PC-3 (cell line): ENCODE results near the gene CRY1. TPM values are rescaled to one million over a fixed set of nuclear protein-coding genes. Genes with fewer than 3 reads are reported as not detected.
"Not testable (repeated sequence)": the region's sequence is repeated elsewhere in the genome, so short reads cannot be mapped to it uniquely, and the experiment has no call there.

ENCODE experiments used
- ATAC-seq: fragments of 200-7000 bp; cut with Tn5 transposase; 2 replicates; pipeline ENCODE4 v1.9.1; 2020; ENCODE audit warnings: mild to moderate bottlenecking, moderate library complexity
- BruUV-seq: library from RNA; stranded (reverse); fragments of 400-500 nt; replicated peaks from 2 replicates; lab custom pipeline; 2021; lab: Mats Ljungman, UMichigan
- CTCF ChIA-PET: fragments of 300-600 bp; sonication (Branson Sonifier 250); formaldehyde crosslinking; loops from one replicate; lab custom pipeline; 2022; ENCODE audit warnings: antibody characterized with exemption; lab: Charles Lee
- POLR2A ChIA-PET: fragments of 300-600 bp; sonication (Branson Sonifier 250); formaldehyde crosslinking; loops from one replicate; lab custom pipeline; 2022; ENCODE audit warnings: antibody characterized with exemption; ENCODE audit not compliant: unreplicated experiment; lab: Charles Lee
- DNase-seq: peaks from one replicate; pipeline ENCODE4 v3.0.0-alpha.2; 2015
- H2AFZ ChIP-seq: fragments of 300-600 bp; sonication (generic); 2 replicates; pipeline ENCODE4 v1.6.0; 2016; ENCODE audit warnings: antibody characterized with exemption, low read length
- H3F3A ChIP-seq: fragments of 300-600 bp; sonication (generic); one replicate; pipeline ENCODE4 v1.6.0; 2017; ENCODE audit warnings: antibody characterized with exemption, low read length, control low read depth, mild to moderate bottlenecking; ENCODE audit not compliant: unreplicated experiment
- H3K27ac ChIP-seq: fragments of 300-600 bp; sonication (generic); 2 replicates; pipeline ENCODE4 v1.5.1; 2016; ENCODE audit warnings: mild to moderate bottlenecking, low read length
- H3K27me3 ChIP-seq: fragments of 300-600 bp; sonication (generic); 2 replicates; pipeline ENCODE4 v1.6.1; 2016; ENCODE audit warnings: low read length, mixed read lengths
- H3K36me3 ChIP-seq: fragments of 300-600 bp; sonication (generic); 2 replicates; pipeline ENCODE4 v1.6.1; 2016; ENCODE audit warnings: low read depth, mixed run types, low read length, mixed read lengths
- H3K4me1 ChIP-seq: fragments of 300-600 bp; sonication (generic); 2 replicates; pipeline ENCODE4 v1.5.1; 2016; ENCODE audit warnings: low read length; ENCODE audit not compliant: insufficient read depth
- H3K4me2 ChIP-seq: fragments of 300-600 bp; sonication (generic); 2 replicates; pipeline ENCODE4 v1.6.0; 2016; ENCODE audit warnings: low read length
- H3K4me3 ChIP-seq: fragments of 300-600 bp; sonication (generic); 2 replicates; pipeline ENCODE4 v1.5.1; 2016; ENCODE audit warnings: mild to moderate bottlenecking, low read length, mixed read lengths
- H3K79me2 ChIP-seq: fragments of 300-600 bp; sonication (generic); 2 replicates; pipeline ENCODE4 v1.6.1; 2017; ENCODE audit warnings: low read length, mixed read lengths
- H3K9ac ChIP-seq: fragments of 300-600 bp; sonication (generic); 2 replicates; pipeline ENCODE4 v1.6.0; 2016; ENCODE audit warnings: mild to moderate bottlenecking, low read length
- H3K9me2 ChIP-seq: fragments of 300-600 bp; sonication (generic); replicated peaks from 2 replicates; pipeline ENCODE4 v1.6.1; 2016; ENCODE audit warnings: mixed run types, low read length, mixed read lengths
- H3K9me3 ChIP-seq: fragments of 300-600 bp; sonication (generic); 2 replicates; pipeline ENCODE4 v1.6.1; 2016; ENCODE audit warnings: low read length, mixed read lengths
- H4K20me1 ChIP-seq: fragments of 300-600 bp; sonication (generic); 2 replicates; pipeline ENCODE4 v1.6.1; 2016; ENCODE audit warnings: low read length, mixed read lengths
- EZH2 ChIP-seq: fragments of 300-600 bp; sonication (generic); IDR thresholded peaks from one replicate; pipeline ENCODE4 v1.6.1; 2017; ENCODE audit warnings: antibody characterized with exemption, mild to moderate bottlenecking, low read length; ENCODE audit not compliant: unreplicated experiment
- EZH2phosphoT487 ChIP-seq: fragments of 300-600 bp; sonication (generic); IDR thresholded peaks from 2 replicates; pipeline ENCODE4 v1.6.1; 2018; ENCODE audit warnings: mild to moderate bottlenecking, antibody characterized with exemption, low read length, borderline replicate concordance
- intact Hi-C: fragments of 100-400 bp; cut with micrococcal nuclease; formaldehyde crosslinking; loops from 2 replicates; pipeline ENCODE4 v1.9.0; 2023
- total RNA-seq: library from RNA; depleted of rRNA; stranded (reverse); fragments of >200 nt; gene quantifications from 2 replicates; pipeline ENCODE4 v1.2.3, GENCODE V29; 2014
- TF ChIP-seq, protein P1 (sequence below): fragments of 300-600 bp; sonication (generic); conservative IDR thresholded peaks from 2 replicates; pipeline ENCODE4 v1.5.1; 2017; ENCODE audit warnings: antibody characterized with exemption, low read depth, mild to moderate bottlenecking, low read length

CRY1 gene
- total RNA-seq, 1 experiment from 2014 or later, result 32.0 TPM

DNA sequence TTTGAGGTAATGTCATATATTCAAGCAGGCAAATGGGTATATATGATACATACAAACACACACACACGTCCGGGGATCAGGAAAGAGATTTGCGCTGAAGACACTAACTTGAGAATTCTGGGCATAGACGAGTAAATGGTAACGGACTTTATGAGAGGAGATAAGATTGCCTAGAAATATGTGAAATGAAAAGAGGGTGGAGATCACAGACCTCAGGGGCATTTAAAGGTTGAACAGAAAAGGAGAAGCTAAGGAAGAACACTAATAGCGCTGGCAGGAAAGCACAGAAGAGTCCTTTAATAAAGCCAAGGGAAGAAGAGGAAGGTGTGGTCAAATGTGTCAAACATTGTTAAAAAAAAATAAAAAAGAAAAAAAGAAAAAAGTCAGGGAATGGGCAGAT is 13.1 kb downstream of the CRY1 start:
- DNase-seq (no peak), ATAC-seq (no peak)
- POLR2A ChIA-PET, result no interaction called here
- no peak for TF ChIP-seq EZH2
- Histone ChIP-seq H3K27ac (no peak overlapping the region), H3K27me3 (no peaks in the 10 kb centered on the region), H3F3A (no peaks in the 10 kb centered on the region), H4K20me1 (peaks cover 26% of the 10 kb centered on the region), H3K4me3 (no peak overlapping the region), H3K9ac (no peak overlapping the region), H3K9me2 (no peaks in the 10 kb centered on the region), H3K4me2 (no peak overlapping the region), H3K9me3 (no peaks in the 10 kb centered on the region), H3K4me1 (peaks cover 12% of the 10 kb centered on the region), H3K36me3 (no peaks in the 10 kb centered on the region), H3K79me2 (peaks cover 39% of the 10 kb centered on the region), H2AFZ (no peak overlapping the region)
- intact Hi-C loops, result no loop called here
- no TSS peak for BruUV-seq
- CTCF ChIA-PET, result interaction anchor here (1.0 kb wide), 1 partner anchor 12 kb away, joined by 3 read pairs; no protein-coding TSS in a partner anchor

DNA sequence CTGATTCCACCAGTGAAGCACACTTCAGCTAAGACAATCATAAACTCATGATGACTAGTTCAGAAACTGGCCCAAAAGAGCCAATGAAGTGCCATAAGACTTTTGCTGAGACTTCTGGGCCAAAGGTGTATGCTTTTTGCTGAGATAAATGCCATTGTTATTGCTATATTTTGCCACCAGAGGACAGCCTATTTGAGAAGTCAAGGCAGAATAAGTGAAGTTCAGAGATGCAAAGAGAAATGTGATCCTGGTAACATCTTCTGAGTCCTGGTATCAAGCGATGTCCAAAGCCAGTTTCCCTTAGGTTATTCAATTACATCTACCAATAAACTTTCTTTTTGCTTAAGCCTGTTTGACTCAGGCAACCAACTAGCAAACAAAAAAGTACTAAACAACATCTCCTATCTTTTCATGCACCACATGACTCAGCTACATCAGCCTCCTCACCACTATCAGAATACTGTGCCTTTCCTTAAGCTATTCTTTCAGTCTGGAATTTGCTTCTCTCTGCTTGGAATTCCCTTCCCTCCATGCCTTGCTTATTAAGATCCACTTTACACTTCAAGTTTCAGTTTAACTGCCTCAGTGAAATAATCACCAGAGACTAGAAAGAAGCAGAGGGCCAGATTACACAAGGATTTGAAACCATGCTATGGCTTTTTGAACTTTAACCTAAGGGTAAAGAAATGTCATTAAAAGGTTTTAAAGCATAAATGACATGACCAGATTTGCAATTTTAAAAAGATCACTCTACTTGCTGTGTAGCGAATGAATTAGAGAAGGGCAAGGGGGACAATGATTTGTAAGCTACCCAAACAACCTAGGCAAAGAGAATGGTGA is 14.0 kb downstream of the CRY1 start:
- Histone ChIP-seq H2AFZ (no peak overlapping the region), H3K36me3 (no peaks in the 10 kb centered on the region), H3F3A (no peaks in the 10 kb centered on the region), H3K9me2 (no peaks in the 10 kb centered on the region), H3K4me1 (peaks cover 12% of the 10 kb centered on the region), H3K27ac (no peak overlapping the region), H3K79me2 (peaks cover 39% of the 10 kb centered on the region), H3K9me3 (no peaks in the 10 kb centered on the region), H3K4me2 (0 out of 2 replicates have a peak overlapping the region, but pooled peaks have one; percentile 3), H3K9ac (no peak overlapping the region), H3K27me3 (no peaks in the 10 kb centered on the region), H4K20me1 (peaks cover 26% of the 10 kb centered on the region), H3K4me3 (no peak overlapping the region)
- ChIA-PET CTCF (interaction anchor here (1.0 kb wide), 1 partner anchor 13 kb away, joined by 3 read pairs; no protein-coding TSS in a partner anchor), POLR2A (no interaction called here)
- DNase-seq, result peak; percentile 84
- intact Hi-C loops, result loop anchor here (1.0 kb wide), 2 partner anchors 13 to 25 kb away; no protein-coding TSS in a partner anchor
- no peak for TF ChIP-seq EZH2
- TF ChIP-seq EZH2phosphoT487, result no peak
- TF ChIP-seq, protein P1, sequence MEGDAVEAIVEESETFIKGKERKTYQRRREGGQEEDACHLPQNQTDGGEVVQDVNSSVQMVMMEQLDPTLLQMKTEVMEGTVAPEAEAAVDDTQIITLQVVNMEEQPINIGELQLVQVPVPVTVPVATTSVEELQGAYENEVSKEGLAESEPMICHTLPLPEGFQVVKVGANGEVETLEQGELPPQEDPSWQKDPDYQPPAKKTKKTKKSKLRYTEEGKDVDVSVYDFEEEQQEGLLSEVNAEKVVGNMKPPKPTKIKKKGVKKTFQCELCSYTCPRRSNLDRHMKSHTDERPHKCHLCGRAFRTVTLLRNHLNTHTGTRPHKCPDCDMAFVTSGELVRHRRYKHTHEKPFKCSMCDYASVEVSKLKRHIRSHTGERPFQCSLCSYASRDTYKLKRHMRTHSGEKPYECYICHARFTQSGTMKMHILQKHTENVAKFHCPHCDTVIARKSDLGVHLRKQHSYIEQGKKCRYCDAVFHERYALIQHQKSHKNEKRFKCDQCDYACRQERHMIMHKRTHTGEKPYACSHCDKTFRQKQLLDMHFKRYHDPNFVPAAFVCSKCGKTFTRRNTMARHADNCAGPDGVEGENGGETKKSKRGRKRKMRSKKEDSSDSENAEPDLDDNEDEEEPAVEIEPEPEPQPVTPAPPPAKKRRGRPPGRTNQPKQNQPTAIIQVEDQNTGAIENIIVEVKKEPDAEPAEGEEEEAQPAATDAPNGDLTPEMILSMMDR, result peak; percentile 83
- peak; percentile 82 for ATAC-seq
- no TSS peak for BruUV-seq

DNA sequence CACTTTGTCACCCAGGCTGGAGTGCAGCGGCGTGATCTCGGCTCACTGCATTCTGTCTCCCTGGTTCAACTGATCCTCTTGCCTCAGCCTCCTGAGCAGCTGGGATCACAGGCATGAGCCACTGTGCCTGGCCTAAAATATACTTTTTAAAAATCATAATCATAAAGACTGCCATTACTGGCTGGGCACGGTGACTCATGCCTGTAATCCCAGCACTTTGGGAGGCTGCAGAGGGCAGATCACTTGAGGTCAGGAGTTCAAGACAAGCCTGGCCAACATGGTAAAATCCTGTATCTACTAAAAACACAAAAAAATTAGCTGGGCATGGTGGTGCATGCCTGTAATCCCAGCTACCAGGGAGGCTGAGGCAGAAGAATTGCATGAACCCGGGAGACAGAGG is 20.1 kb downstream of the CRY1 start:
- H3K27me3 ChIP-seq, H3K27ac ChIP-seq, H3K4me2 ChIP-seq, CTCF ChIA-PET, H3K4me3 ChIP-seq, DNase-seq, H3K9ac ChIP-seq, POLR2A ChIA-PET, H3K36me3 ChIP-seq, H3K4me1 ChIP-seq, ATAC-seq, H2AFZ ChIP-seq, H3K9me3 ChIP-seq, intact Hi-C loops, H3K9me2 ChIP-seq, H3F3A ChIP-seq, BruUV-seq: not testable (repeated sequence)
- Histone ChIP-seq H3K79me2 (peaks cover 37% of the 10 kb centered on the region), H4K20me1 (peaks cover 25% of the 10 kb centered on the region; the same call in 1 of the 2 replicates)
